GM19467 (cell line): ENCODE data around the gene RAMP1.

ENCODE experiments used
- ATAC-seq: cut with Tn5 transposase; IDR thresholded peaks from one replicate; pipeline ENCODE4 v1.9.1; 2021; ENCODE audit warnings: mild to moderate bottlenecking, moderate library complexity; ENCODE audit not compliant: unreplicated experiment

RAMP1 gene

DNA sequence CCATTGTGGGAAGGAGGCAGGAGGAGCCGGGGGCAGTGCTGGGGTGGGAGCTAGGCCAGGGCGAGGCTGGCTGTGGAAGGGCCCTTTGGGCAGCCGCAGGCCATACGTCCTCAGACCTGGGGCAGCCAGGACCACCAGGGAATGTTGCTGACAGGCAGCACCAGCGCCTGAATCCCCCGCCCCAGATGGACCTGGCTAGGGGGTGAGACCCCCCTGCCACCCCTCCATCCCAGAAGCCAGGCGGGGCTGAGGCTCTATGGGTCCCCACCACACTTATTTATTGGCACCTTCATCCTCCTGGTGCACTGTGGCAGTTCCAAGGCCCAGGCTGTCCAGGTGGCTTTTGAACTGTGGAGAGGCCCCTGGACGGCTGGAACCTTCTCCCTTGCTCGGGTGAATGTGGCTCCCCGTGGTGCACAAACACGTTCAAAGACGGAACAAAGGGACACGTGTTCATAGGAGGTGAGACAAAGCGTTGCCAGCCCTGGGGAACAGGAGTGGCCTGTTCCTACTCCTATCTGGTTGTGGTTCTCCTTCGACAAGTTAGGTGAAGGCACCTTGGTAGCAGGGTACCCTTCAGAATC lies 35.1 kb downstream of the RAMP1 start:
- no peak for ATAC-seq

DNA sequence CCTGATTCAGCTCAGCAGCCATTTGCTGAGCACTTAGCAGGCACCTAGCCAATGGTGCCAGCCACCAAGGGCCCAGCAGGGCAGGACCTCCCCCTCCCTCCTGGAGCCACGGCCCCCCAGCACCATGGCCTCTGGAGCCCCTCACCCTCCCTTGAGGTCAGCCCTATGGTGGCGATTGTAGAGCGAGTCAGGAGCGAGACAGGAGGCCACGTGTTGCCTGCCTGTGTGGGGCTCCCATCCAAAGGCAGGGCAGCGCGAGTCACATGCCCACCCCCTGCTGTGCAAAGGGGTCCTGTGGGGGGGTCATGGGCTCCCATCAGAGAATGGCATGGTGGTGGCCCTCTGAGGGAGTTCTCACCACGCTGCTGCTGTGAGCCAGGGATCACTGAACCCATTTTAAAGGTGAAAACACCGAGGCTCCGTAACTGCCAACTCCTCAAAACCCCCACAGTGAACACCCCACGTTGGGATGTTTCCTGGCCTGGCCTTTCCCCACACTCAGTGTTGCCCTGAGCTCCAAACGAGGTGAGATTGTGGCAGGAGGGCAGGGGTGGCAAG lies 35.6 kb downstream of the RAMP1 start:
- no peak for ATAC-seq

DNA sequence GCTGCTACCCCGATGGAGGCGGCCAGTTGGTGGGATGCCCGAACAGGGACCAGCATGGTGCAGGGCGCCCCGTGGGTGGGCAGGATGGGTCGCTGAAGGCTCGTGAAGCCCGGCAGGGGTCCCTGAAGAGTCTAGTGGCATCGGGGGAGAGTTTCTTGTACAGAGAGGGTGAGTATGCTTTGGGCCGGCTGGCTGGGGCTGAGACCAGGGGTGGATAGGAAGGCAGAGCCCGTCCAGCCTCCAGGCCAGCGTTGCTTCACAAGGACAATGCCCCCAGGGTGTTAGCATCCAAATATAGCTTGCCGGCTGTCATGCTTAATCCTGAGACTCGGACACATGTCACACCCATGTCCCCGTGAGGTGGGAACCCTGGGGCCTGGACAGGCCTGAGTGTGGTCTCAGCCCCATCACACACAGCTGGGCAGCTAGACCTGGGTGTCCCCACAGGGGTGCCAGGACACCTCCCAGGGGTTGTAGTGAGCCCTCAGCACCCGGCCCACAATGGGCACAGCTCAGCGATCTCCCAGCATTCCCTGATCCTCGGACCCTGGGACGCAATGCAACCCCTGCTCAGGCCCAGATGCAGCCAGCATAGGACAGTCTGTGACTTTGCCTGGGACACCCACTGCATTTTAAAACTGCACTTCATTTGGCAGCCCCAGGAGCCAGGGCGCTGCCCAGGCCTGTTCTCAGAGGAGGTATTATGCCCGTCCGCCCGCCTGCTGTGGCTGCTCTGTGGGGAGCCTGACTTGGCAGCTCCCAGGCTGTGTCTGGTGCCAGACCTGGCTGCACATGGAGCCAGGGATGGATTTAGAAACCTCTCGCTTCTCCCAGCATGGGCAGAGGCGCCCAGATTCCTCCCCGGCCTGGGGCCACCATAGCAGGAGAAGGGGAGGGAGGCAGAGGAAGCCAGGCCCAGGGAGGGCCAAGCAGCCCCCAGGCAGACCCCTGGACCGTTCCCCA lies 36.4 kb downstream of the RAMP1 start:
- ATAC-seq = no peak

DNA sequence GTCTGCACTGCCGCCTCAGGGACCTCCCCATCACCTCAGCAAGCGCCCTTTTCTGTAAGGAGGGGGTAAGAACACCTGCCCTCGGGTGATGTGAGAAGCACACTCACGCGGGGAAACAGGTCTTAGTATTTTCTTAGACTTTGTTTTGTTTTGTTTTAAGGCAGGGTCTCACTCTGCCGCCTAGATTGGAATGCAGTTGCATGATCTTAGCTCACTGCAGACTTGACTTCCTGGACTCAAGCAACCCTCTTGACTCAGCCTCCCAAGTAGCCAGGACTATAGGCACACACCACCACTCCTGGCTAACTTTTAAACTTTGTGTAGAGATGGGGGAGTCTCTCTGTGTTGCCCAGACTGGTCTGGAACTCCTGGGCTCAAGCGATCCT lies 37.1 kb downstream of the RAMP1 start:
- no peak for ATAC-seq

DNA sequence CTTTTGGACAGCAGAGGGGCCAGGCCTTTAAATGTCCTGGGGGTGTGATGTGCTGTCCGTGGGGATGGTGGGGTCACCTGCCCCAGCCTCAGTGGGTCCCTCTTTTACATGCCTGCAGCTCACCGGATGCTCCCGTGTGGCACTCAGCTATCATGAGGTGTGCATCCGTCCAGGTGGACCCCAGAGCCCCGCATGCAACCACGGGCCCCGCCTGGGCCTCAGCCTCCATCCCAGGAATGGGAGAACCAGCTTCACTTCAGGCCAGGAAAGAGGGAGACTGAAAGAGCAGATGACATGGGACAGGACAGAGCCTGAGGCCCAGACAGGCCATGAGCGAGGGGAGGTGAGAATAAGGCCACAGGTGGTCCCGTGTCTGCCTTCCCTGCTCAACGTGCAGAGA lies 37.5 kb downstream of the RAMP1 start:
- ATAC-seq = no peak

DNA sequence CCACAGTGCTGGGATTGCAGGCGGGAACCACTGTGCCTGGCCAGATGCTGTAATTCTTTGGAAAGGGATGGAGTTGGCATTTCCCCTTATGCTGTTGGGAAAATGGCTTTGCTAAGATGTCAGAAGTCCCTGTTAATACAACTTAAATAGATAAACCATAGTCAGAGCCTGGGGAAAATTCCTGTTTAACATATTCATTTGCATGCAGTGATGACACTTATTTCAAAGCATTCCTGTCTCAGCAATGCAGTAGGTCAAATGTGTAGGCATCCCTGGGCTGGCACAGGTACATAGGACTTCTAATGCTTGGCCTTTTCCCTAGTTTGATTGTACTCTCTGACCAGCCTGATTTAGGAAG lies 38.6 kb downstream of the RAMP1 start:
- no peak for ATAC-seq

DNA sequence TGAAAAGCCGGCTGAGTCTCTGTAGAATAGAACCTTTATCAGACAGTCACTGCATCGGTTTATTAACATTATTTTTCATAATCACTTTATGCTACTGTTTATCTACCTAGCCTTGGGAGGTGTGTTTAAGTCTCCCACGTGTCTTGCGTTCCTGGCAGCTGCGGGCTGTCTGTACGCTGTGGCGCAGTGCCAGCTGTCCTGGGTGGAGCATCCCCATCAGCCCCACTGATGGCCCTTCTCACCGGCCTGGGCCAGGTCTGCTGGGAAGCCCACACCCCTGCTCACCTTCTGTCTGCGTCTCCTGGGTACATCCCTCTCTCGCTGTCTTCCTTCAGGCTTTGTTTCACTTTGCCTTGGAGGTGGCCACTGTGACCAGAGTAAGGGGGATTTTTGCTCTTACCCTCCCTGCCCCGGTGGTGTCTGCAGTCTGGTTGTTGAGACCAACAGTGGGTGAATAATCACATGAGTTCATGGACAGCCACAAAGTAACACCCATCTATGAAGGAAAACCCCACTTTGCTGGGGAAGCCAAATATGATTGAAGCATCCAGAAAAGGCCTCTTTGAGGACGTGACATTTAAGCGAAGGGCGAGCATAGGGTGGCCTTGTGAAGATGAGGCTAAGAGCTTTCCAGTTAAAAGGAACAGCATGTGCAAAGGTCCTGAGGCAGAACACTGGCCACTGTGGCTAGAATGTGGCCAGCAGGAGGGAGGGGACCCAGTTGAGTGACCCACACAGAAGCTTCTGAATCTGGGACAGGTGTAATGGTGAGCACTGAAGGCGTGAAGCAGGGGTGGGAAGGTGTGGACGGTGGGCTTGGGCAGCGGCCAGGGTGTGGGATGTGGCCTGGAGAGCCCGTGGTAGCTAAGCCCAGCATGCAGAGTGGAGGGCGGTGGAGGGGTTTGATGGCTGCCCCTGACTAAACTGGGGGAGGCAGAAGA lies 41.7 kb downstream of the RAMP1 start:
- no peak for ATAC-seq

DNA sequence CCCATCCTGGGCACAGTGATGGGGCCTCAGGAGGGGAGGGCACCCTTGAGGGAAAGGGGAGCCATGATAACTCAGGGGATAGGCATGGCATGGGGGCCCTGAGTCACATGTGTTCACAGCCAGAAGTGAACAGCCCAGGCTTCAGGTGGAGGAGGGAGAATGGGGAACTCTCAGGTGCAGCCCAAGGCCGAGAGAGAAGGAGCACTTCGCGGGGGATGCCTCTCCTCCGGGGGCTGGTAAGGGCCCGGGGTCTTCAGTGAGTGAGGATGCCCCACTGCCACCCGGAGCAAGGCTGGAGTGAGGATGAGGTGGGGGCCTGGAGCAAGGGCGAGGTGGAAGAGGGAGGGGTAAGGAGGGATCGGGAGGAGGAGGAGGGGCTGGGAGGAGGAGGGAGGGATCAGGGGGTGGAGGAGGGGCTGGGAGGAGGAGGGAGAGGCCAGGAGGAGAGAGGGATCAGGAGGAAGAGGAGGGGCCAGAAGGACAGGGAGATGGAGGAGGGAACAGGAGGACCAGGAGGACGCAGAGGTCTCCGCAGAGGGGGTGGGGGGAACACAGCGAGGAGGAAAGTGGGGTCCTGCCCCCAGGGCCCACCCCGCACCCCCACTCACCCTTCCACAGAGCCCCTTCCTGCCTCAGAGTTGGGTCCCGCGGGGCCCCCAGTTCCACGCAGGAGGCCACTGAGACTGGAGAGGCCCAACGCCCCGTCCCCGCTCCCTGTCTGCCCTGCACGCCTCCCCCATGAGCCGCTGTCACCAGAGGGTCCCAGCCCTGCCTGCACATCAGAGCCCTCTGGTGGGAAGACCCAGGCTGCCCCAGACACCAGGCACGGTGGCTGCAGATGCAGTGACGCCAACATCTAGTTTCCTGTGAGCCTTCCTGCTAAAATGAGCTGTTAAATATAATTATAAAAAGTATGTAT lies 42.8 kb downstream of the RAMP1 start:
- no peak for ATAC-seq

DNA sequence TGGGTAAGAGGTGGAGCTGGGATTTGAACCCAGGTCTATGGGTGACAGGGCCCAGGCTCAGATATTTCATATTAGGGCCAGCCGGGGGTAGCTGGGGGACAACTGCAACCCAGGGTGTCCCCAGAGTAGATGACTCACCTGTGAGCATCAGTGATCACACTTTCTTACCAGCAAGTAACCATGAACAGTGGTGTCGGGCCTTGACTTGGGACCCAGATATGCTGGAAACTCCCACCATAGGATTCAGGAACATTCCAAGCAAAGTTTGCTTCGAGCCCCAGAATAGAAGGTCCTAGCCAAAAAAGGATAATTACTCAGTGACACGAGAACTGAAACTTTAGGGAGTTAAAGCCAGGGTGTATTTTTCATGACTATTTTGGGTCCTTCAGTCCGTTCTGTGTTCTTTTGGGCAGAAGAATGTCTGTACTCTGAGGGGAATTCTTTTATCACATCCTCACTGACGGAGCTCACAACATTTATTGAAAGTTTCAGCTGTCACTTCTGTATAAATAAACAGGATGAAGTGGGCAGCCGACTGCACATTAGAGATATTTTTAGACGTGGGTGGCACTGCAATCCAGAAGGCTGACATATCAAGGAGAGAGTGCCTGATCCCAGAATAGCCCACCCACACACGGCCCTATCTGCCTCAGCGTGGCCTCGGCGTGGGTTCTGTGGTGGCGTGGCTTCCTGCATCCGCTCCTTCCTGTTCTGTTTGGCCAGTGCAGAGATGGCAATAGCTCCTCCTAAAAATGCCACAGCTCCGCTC lies 45.6 kb downstream of the RAMP1 start:
- no peak for ATAC-seq

DNA sequence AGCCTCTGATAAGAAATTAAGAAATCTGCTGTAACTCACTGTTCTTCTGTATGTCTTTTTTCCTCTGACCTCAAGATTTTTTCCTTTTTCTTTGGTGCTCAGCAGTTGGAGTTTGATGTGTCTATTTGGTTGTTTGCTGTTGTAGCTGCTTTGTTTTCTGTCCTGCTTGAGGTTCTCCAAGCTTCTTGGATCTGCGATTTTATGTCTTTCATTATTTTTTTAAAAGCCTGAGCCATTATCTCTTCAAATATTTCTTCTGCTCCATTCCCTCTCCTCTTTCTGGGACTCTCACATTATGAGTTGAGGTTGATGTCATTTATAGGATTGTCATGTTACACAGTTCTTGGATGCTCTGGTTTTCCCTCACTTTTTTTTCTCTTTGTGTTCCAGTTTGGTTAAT lies 47.7 kb downstream of the RAMP1 start:
- ATAC-seq = no peak

DNA sequence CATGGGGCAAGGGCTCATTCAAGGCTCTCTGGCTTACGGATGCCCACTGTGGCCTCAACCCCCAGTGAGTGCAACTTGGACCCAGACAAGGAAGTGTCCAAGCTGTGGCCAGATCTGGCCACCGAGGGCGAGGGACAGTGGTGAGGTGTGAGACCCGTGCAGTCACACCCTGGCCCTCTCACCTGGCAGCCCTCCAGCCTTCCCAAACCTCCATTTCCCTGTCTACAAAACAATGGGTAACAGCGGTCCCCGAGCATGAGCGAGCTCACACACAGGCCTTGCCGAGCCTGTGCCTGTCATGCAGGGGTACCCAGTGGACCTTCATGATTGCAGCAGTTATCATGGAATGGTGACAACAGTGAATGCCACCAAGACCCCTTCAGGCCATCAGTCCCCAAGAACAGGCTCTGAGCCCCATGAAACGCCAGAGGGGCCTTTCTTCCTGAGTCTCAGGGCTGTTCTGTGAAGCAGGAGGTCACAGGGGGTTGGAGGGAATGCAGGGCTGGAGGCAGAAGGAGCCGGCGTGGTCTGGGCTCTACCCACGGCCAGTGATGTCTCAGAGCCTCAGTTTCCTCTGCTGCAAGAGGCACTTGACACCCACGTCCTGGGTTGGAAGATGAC lies 49.8 kb downstream of the RAMP1 start:
- no peak for ATAC-seq

DNA sequence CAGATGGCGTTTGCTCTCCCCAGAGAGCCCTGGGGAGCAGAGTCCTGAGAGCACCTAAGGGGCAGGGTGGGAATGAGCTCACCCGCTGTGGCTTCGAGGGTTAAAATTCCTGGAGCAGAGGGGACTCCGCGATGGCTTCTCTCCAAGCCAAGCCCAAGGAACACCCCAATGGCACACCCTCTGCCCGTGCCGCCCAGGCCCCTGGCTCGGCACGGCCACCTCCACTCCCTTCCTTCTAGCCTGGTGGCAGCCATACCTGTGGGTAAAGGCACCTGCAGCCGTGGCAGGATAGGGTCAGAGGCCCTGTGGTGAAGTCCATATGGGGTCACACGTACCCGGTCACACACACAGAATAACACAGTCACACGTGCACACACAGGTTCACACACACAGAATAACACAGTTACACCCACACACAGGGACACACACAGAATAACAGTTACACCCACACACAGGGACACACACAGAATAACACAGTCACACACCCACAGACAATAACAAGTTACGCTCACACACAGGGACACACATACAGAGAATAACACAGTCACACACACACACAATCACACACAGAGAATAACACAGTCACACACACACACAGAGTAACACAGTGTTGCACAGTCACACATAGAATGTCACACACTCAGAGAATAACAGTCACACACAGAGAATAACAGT lies 50.5 kb downstream of the RAMP1 start:
- no peak for ATAC-seq

DNA sequence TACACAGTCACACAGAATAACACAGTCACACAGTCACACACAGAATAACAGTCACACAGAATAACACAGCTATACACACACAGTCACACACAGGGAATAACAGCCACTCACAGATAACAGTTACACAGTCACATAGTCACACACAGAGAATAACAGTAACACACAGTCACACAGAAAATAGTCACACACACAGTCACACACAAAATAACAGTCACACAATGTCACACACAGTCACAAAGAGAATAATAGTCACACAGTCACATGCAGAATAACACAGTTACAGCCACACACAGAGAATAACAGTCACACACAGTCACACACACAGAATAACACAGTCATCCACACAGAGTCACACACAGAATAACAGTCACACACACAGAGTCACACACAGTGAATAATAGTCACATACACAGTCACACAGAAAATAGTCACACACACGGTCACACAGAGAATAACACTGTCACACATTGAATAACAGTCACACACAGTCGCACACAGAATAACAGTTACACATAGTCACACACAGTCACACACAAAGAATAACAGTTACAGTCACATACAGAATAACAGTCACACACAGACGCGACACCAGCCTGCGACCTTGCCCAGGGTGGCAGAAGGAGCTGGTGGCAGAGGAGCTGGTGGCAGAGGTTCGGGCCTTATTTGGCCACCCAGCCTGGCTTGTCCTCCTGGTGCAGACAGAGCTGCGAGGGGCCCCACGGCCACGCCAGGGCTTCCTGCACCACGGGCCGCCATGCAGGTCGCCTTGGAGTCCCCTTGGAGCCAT lies 51.3 kb downstream of the RAMP1 start:
- no peak for ATAC-seq

DNA sequence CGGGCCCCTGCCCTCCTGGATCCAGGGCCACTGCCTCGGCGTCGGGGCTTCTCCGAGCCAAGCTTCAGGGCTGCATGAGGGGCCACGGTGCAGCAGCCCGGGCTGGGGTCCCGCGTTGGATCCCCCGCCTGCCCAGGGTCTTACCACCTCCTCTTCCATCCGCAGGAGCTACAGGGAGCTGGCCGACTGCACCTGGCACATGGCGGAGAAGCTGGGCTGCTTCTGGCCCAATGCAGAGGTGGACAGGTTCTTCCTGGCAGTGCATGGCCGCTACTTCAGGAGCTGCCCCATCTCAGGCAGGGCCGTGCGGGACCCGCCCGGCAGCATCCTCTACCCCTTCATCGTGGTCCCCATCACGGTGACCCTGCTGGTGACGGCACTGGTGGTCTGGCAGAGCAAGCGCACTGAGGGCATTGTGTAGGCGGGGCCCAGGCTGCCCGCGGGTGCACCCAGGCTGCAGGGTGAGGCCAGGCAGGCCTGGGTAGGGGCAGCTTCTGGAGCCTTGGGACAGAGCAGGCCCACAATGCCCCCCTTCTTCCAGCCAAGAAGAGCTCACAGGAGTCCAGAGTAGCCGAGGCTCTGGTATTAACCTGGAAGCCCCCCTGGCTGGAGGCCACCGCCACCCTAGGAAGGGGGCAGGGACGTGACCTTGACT lies 52.1 kb downstream of the RAMP1 start:
- ATAC-seq = no peak

DNA sequence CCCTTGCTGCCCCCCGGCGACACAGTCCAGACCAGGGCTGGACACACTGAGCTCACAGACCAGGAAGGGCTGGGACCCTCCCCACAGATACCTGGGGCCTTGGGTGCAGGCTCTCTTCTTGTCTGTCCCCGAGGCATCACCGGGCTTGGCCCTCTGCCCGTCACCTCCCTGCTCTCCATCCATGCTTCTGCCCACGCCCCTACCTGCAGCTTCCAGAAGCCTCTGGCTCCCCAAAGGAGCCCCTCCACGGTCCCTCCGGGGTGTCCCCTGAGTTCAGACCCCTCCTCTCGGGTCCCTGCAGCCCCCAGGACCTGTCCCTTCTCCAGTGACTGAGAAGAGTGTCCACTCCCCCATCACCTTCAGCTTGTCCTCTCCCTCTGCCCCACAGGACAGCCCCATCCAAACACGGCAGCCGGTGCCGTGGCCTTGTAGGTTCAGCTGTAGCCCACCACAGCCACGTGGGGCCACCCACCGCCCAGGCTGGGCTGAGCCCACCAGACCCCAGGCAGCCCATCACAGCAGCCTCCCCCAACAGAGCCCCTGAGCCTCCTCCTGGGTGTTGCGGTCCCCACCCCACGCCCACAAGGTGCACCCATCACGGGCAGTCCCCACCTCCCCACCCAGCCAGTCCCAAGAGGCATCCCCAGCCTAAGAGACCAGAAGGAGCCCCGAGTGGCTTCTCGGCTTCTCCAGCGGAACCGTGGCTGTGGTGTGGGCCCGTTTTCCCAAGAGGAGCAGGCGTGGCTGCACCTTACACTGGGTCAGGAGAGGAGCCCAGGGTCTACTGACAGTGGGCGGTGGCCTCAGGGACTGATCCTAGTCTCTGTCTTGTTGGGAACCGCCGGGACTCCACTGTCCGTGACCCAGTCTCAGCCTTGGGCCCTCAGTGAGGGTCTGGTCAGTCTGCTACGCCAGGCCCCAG lies 53.1 kb downstream of the RAMP1 start:
- ATAC-seq = no peak
